OCI-LY3 (cell line): ENCODE results near the gene RPS6KA1.

Experiments used
- H2AFZ ChIP-seq: fragments of 200-600, 300-600 bp; shearing (Covaris generic); 2 replicates; pipeline ENCODE4 v1.6.0; 2014; ENCODE audit warnings: antibody characterized with exemption, low read depth, low read length
- H3K27ac ChIP-seq: fragments of 200-600, 300-600 bp; sonication (generic); 2 replicates; pipeline ENCODE4 v1.5.1; 2014; ENCODE audit warnings: mild to moderate bottlenecking, low read length, moderate library complexity, mixed read lengths
- H3K27me3 ChIP-seq: fragments of 200-600, 300-600 bp; sonication (generic); 2 replicates; pipeline ENCODE4 v1.6.1; 2014; ENCODE audit warnings: low read depth, low read length, mixed read lengths
- H3K36me3 ChIP-seq: fragments of 200-600, 300-600 bp; sonication (generic); replicated peaks from 2 replicates; pipeline ENCODE3; 2014; ENCODE audit warnings: low read depth, low read length, mixed read lengths
- H3K4me1 ChIP-seq: fragments of 300-600, 200-600 bp; sonication (generic); 2 replicates; pipeline ENCODE4 v1.6.1; 2014; ENCODE audit warnings: low read length, mixed read lengths
- H3K4me2 ChIP-seq: fragments of 200-600, 300-600 bp; sonication (generic); 2 replicates; pipeline ENCODE4 v1.6.1; 2014; ENCODE audit warnings: low read length, mixed read lengths
- H3K4me3 ChIP-seq: fragments of 300-600, 200-600 bp; sonication (generic); 2 replicates; pipeline ENCODE4 v1.5.1; 2014; ENCODE audit warnings: antibody characterized with exemption, mild to moderate bottlenecking, low read length, moderate library complexity
- H3K79me2 ChIP-seq: fragments of 300-600, 200-600 bp; shearing (Covaris generic); 2 replicates; pipeline ENCODE4 v1.6.1; 2014; ENCODE audit warnings: mild to moderate bottlenecking, low read length, mixed read lengths
- H3K9ac ChIP-seq: fragments of 300-600, 200-600 bp; shearing (Covaris generic); 2 replicates; pipeline ENCODE4 v1.6.0; 2014; ENCODE audit warnings: mild to moderate bottlenecking, low read length, moderate library complexity
- H3K9me3 ChIP-seq: fragments of 200-600, 300-600 bp; shearing (Covaris generic); 2 replicates; pipeline ENCODE4 v1.6.1; 2014; ENCODE audit warnings: low read length, mixed read lengths; ENCODE audit not compliant: insufficient read depth
- H4K20me1 ChIP-seq: fragments of 200-600, 300-600 bp; sonication (generic); 2 replicates; pipeline ENCODE4 v1.6.1; 2016; ENCODE audit warnings: low read length, mixed read lengths; ENCODE audit not compliant: insufficient read depth
- EZH2phosphoT487 ChIP-seq: fragments of 200-600 bp; shearing (Covaris generic); IDR thresholded peaks from 2 replicates; pipeline ENCODE4 v1.6.1; 2018; ENCODE audit warnings: antibody characterized with exemption, mixed run types, low read depth
- TF ChIP-seq, protein P1 (sequence below): fragments of 200-600, 300-600 bp; sonication (generic); IDR thresholded peaks from 2 replicates; pipeline ENCODE4 v1.5.1; 2014; ENCODE audit warnings: antibody characterized with exemption, low read length, low read depth

Gene RPS6KA1

DNA sequence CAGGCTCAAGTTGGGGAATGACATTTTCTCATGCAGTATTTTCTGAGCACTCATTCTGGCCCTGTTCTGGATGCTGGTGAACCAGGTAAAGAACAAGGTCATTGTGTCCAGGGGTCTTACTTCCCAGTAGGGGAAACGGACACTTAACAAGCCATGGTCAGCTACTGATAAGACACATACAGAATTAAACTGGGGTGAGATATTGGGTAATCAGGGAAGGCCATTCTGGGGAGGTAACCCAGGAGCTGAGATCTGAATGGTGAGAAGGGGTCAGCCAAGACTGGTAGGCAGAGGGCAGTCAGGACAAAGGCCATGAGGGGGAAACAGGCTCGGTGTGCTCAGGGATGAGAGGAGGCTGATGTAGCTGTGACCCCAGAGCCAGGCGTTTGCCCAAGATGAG lies 45.8 kb downstream of the RPS6KA1 start:
- no peaks in the 10 kb centered on the region for H3K27me3 ChIP-seq
- H3K9me3 ChIP-seq: no peaks in the 10 kb centered on the region
- no peak overlapping the region for H3K4me3 ChIP-seq
- no peaks in the 10 kb centered on the region for H4K20me1 ChIP-seq
- H3K4me1 ChIP-seq: peaks cover 11% of the 10 kb centered on the region
- H3K4me2 ChIP-seq: no peak overlapping the region
- H2AFZ ChIP-seq: no peak overlapping the region
- H3K27ac ChIP-seq: no peak overlapping the region
- TF ChIP-seq, protein P1, sequence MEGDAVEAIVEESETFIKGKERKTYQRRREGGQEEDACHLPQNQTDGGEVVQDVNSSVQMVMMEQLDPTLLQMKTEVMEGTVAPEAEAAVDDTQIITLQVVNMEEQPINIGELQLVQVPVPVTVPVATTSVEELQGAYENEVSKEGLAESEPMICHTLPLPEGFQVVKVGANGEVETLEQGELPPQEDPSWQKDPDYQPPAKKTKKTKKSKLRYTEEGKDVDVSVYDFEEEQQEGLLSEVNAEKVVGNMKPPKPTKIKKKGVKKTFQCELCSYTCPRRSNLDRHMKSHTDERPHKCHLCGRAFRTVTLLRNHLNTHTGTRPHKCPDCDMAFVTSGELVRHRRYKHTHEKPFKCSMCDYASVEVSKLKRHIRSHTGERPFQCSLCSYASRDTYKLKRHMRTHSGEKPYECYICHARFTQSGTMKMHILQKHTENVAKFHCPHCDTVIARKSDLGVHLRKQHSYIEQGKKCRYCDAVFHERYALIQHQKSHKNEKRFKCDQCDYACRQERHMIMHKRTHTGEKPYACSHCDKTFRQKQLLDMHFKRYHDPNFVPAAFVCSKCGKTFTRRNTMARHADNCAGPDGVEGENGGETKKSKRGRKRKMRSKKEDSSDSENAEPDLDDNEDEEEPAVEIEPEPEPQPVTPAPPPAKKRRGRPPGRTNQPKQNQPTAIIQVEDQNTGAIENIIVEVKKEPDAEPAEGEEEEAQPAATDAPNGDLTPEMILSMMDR: no peak
- TF ChIP-seq EZH2phosphoT487: no peak
- H3K9ac ChIP-seq: no peak overlapping the region
- peaks cover 41% of the 10 kb centered on the region for H3K36me3 ChIP-seq
- no peaks in the 10 kb centered on the region for H3K79me2 ChIP-seq

DNA sequence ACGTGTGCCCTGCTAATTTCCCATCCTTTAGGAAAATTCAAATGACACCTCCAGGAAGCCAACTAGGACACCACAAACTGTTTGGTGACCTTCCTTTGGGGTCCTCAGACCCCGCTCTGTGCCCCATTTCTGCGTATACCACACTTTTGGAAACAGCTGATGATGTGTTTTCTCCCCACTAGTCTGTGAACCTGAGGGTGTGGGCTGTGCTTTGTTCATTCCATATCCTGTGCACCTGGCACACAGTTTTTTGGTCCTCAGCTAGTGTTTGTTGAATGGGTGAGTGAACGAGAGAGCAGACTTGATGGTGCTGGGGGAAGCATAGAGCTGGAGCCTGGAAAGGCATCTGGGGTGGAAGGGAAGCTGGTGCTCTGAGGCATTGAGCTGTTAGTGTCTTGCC lies 48.6 kb downstream of the RPS6KA1 start:
- Histone ChIP-seq H2AFZ (no peak overlapping the region), H3K4me1 (peaks cover 34% of the 10 kb centered on the region), H3K36me3 (peaks cover 20% of the 10 kb centered on the region), H3K27ac (no peak overlapping the region), H3K79me2 (no peaks in the 10 kb centered on the region), H3K4me2 (no peak overlapping the region), H3K4me3 (no peak overlapping the region), H3K9ac (no peak overlapping the region), H3K27me3 (no peaks in the 10 kb centered on the region), H3K9me3 (no peaks in the 10 kb centered on the region), H4K20me1 (no peaks in the 10 kb centered on the region)
- TF ChIP-seq, protein P1: no peak
- TF ChIP-seq EZH2phosphoT487: no peak

DNA sequence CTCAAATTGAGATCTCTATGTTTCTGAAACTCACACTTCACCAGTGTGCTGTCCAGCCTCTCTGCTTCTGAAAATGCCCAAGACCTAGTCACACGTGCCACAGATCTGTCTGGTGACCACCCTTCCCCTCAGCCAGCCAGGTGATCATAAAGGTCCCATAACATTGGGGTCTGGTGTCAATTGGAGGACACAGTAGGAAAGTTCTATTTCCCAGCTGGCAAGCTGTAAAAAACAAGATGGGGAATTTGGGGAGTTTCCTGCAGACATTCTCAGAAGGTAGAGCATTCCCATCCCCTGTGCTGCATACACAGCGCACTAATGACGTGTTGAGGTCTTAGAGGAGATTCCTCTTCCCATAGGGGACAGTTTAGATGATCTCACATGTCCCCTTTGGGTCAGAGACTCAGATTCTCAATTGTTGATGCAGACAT lies 50.1 kb downstream of the RPS6KA1 start:
- Histone ChIP-seq H3K4me2 (no peak overlapping the region), H3K27me3 (no peaks in the 10 kb centered on the region), H3K79me2 (no peaks in the 10 kb centered on the region)

DNA sequence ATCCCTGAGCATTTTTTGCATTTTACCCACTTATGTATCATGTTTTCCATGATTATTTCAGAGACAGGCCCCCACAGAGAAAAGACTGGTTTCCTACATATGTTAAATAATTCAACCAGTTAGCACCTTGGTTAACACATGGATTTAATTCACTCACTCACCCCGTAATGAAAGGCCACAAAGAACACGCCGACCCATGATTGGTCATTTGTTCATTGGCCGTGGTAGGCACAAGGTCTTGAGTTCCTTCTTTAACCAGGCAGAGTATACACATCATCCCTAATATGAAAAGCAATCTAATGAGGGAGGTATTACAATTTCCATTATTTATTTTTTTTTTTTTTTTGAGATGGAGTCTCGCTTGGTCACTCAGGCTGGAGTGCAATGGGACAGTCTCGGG lies 50.6 kb downstream of the RPS6KA1 start:
- H3K4me3 ChIP-seq: no peak overlapping the region
- no peak overlapping the region for H2AFZ ChIP-seq
- no peaks in the 10 kb centered on the region for H3K79me2 ChIP-seq
- H3K9me3 ChIP-seq: no peaks in the 10 kb centered on the region
- H3K4me1 ChIP-seq: peaks cover 46% of the 10 kb centered on the region
- TF ChIP-seq, protein P1: no peak
- no peaks in the 10 kb centered on the region for H4K20me1 ChIP-seq
- H3K36me3 ChIP-seq: peaks cover 5% of the 10 kb centered on the region
- H3K27ac ChIP-seq: no peak overlapping the region
- H3K9ac ChIP-seq: no peak overlapping the region
- no peaks in the 10 kb centered on the region for H3K27me3 ChIP-seq
- H3K4me2 ChIP-seq: no peak overlapping the region

More for the DNA sequence above, 50.1 kb downstream of the RPS6KA1 start:
- Histone ChIP-seq H3K27ac (no peak overlapping the region), H2AFZ (no peak overlapping the region), H3K4me3 (no peak overlapping the region), H3K4me1 (peaks cover 46% of the 10 kb centered on the region), H3K9me3 (no peaks in the 10 kb centered on the region), H3K36me3 (peaks cover 8% of the 10 kb centered on the region), H3K9ac (no peak overlapping the region), H4K20me1 (no peaks in the 10 kb centered on the region)
- TF ChIP-seq, protein P1: no peak
- no peak for TF ChIP-seq EZH2phosphoT487
